A673 (cell line): ENCODE data around the gene PPP1R13B. TPM values are rescaled to one million over a fixed set of nuclear protein-coding genes. Genes with fewer than 3 reads are reported as not detected.

ENCODE experiments used
- BruUV-seq: library from RNA; stranded (reverse); fragments of 400-500 nt; replicated peaks from 2 replicates; lab custom pipeline; 2021; lab: Mats Ljungman, UMichigan
- CTCF ChIA-PET: fragments of 300-600 bp; sonication (Branson Sonifier 250); formaldehyde crosslinking; loops from one replicate; lab custom pipeline; 2022; ENCODE audit warnings: antibody characterized with exemption; lab: Charles Lee
- POLR2A ChIA-PET: fragments of 300-600 bp; sonication (Branson Sonifier 250); formaldehyde crosslinking; loops from one replicate; lab custom pipeline; 2022; ENCODE audit warnings: antibody characterized with exemption; ENCODE audit not compliant: low non-redundant PET; lab: Charles Lee
- DNase-seq: peaks from one replicate; pipeline ENCODE4 v3.0.0-alpha.2; 2015; ENCODE audit warnings: low spot score
- H3K27ac ChIP-seq: fragments of 200-600 bp; sonication (generic); 2 replicates; pipeline ENCODE4 v1.5.1; 2016; ENCODE audit warnings: mixed run types, low read depth, mild to moderate bottlenecking, mixed read lengths, antibody characterized with exemption, low read length; ENCODE audit not compliant: poor library complexity, severe bottlenecking
- H3K27me3 ChIP-seq: fragments of 200-600 bp; sonication (generic); replicated peaks from 2 replicates; pipeline ENCODE4 v1.6.1; 2017; ENCODE audit warnings: mixed run types, low read depth, mild to moderate bottlenecking, mixed read lengths, antibody characterized with exemption, low read length; ENCODE audit not compliant: insufficient read depth, poor library complexity
- H3K36me3 ChIP-seq: fragments of 200-600 bp; sonication (generic); 2 replicates; pipeline ENCODE4 v1.6.1; 2016; ENCODE audit warnings: mixed run types, mild to moderate bottlenecking, mixed read lengths, antibody characterized with exemption, low read length; ENCODE audit not compliant: insufficient read depth, poor library complexity, severe bottlenecking
- H3K4me1 ChIP-seq: fragments of 200-600 bp; sonication (generic); 2 replicates; pipeline ENCODE4 v1.6.1; 2017; ENCODE audit warnings: mixed run types, mild to moderate bottlenecking, mixed read lengths, antibody characterized with exemption, low read length; ENCODE audit not compliant: insufficient read depth, poor library complexity, severe bottlenecking
- H3K4me3 ChIP-seq: fragments of 200-600 bp; sonication (generic); 2 replicates; pipeline ENCODE4 v1.5.1; 2016; ENCODE audit warnings: low read depth, mixed run types, mild to moderate bottlenecking, mixed read lengths, low read length; ENCODE audit not compliant: poor library complexity, severe bottlenecking
- H3K9me3 ChIP-seq: fragments of 200-600 bp; sonication (generic); 2 replicates; pipeline ENCODE4 v1.6.1; 2016; ENCODE audit warnings: mixed run types, low read depth, mild to moderate bottlenecking, mixed read lengths, antibody characterized with exemption, low read length; ENCODE audit not compliant: poor library complexity, severe bottlenecking
- CTCF ChIP-seq: fragments of 300-800, 200-600 bp; sonication (generic); conservative IDR thresholded peaks from 2 replicates; pipeline ENCODE4 v1.5.1; 2017; ENCODE audit warnings: low read depth, mild to moderate bottlenecking, antibody characterized with exemption, low read length, moderate library complexity, mixed read lengths
- EZH2 ChIP-seq: fragments of 200-600 bp; sonication (generic); IDR thresholded peaks from 2 replicates; pipeline ENCODE4 v1.6.1; 2017; ENCODE audit warnings: borderline replicate concordance, low read depth, mild to moderate bottlenecking, mixed read lengths, antibody characterized with exemption, low read length; ENCODE audit not compliant: poor library complexity, severe bottlenecking
- intact Hi-C: fragments of 100-400 bp; cut with micrococcal nuclease; formaldehyde crosslinking; loops from one replicate; pipeline ENCODE4 v1.10.0; 2022; ENCODE audit not compliant: unreplicated experiment
- total RNA-seq: library from RNA; stranded (reverse); gene quantifications from 2 replicates; pipeline ENCODE4 v1.2.3, GENCODE V29; 2021

The PPP1R13B gene
- total RNA-seq, 1 experiment from 2014 or later = 4.8 TPM

DNA sequence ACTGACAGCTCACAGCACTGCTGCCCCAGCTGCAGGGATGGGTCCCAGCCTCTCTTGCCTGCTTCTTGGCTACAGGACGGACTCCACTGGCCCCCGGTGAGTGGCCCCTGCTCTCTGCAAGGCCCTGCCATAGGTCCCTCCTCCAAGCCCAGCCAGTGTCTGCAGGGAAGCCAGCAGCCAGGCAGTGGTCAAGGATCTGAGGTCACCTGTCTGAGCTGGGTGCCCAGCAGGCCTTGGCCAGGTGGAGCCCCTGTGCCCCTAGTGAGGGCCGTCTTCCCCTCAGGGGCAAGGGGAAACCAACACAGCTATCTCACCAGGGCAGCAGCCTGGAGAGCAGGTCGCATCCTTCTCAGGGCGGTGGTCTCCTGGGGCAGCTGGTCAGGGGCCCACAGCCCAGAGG is 145.3 kb downstream of the PPP1R13B start:
- Histone ChIP-seq H3K27ac (no peak overlapping the region), H3K4me3 (no peak overlapping the region), H3K27me3 (no peaks in the 10 kb centered on the region), H3K9me3 (no peaks in the 10 kb centered on the region), H3K36me3 (peaks cover 92% of the 10 kb centered on the region), H3K4me1 (peaks cover 19% of the 10 kb centered on the region)
- no TSS peak for BruUV-seq
- CTCF ChIA-PET = no interaction called here
- DNase-seq = no peak
- POLR2A ChIA-PET = no interaction called here
- TF ChIP-seq EZH2 (no peak), CTCF (no peak)
- intact Hi-C loops = no loop called here

DNA sequence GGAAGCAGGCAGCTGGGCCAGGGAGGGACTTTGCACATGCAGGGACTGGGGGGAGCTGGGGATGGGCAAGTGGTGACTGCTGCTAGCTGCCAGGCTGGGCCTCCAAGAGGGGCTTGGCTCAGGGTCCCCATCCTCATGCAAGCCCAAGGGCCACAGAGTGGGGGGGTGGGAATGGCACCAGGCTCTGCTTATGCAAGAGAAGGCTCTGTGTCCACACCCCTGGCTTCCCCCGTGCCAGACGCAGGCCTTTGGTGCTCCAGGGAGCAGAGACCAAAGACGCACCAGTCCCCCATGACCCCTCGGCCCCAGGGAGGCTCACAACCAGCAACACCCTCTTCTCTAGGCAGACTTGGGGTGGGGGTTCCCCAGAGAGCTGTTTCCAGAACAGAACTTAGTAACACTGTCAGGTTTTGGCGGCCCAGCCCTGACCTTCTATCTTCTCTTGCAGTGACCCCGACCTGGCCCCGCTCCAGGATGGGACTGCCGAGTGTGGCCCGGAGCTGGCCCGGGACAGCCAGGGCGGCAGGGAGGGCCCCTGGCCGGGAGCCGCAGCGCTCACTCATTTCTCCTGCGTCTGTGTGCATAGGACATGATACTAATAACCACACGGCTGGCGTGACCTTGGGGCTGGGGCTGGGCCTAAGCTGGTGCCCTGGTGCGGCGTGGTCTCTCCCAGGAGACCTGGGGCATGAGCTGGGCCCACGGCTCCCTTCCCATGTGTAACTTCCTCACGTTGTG is 146.5 kb downstream of the PPP1R13B start:
- H3K4me1 ChIP-seq = peaks cover 30% of the 10 kb centered on the region
- no peaks in the 10 kb centered on the region for H3K27me3 ChIP-seq
- DNase-seq = no peak
- ChIA-PET CTCF (no interaction called here), POLR2A (interaction anchor here (0.5 kb wide), 1 partner anchor 10 kb away, joined by 10 read pairs; no protein-coding TSS in a partner anchor)
- BruUV-seq = no TSS peak
- intact Hi-C loops = no loop called here
- H3K36me3 ChIP-seq = peaks cover 81% of the 10 kb centered on the region
- no peaks in the 10 kb centered on the region for H3K9me3 ChIP-seq
- H3K4me3 ChIP-seq = no peak overlapping the region
- no peak overlapping the region for H3K27ac ChIP-seq
- TF ChIP-seq CTCF = no peak
- TF ChIP-seq EZH2 = no peak

DNA sequence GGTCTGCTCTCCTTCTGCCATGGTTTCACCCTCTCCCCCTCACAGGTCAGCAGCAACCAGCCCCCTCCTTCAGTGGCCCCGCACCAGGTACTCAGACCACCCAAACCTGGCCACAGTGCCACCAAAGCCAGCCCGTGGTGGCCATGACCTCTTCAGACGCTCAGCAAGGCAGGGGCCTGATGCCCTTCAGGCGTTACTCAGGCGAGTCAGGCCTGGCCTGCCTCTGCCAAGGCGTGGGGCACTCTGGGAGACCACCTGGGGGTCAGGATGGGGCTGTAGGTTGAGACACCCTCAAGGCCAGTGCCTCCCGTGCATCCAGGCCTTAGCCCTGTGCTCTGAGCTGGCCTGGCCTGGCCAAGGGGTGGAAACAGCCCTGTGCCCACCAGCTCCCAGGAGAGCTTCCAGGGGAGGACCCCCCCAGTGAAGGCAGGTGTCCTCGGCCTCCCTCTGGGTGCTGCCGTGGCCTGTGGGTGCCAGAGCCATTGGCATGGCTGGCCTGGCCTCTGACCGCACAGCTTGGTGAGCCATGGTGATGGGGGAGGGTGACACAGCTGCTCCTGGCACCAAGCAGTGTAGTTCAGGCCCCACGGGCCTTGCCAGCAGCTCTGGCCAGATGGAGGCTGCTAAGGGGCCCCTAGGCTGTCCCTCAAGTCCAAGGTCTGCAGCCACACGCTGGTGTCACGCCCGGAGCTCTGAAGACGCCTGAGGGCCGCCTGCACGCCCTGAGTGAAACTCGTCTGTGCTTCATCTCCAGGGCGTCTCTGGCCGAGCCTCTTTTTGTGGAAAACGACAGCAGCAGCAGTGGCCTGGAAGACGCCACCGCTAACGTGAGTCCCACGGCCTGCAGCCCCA is 147.2 kb downstream of the PPP1R13B start:
- TF ChIP-seq CTCF (no peak), EZH2 (no peak)
- no TSS peak for BruUV-seq
- Histone ChIP-seq H3K27ac (no peak overlapping the region), H3K36me3 (peaks cover 73% of the 10 kb centered on the region), H3K4me3 (no peak overlapping the region), H3K9me3 (no peaks in the 10 kb centered on the region), H3K4me1 (peaks cover 34% of the 10 kb centered on the region), H3K27me3 (no peaks in the 10 kb centered on the region)
- intact Hi-C loops = no loop called here
- ChIA-PET CTCF (no interaction called here), POLR2A (no interaction called here)
- DNase-seq = no peak
